PFSK-1 (cell line): ENCODE results near the gene NTM.

Source experiments
- FOXP2 ChIP-seq: optimal IDR thresholded peaks from 2 replicates; pipeline ENCODE3; 2011; ENCODE audit warnings: borderline replicate concordance, control low read depth, inconsistent platforms; ENCODE audit not compliant: insufficient read depth; ENCODE audit errors: extremely low read length, extremely low read depth
- POLR2AphosphoS5 ChIP-seq: IDR thresholded peaks from 2 replicates; pipeline ENCODE4 v1.6.1; 2012; ENCODE audit warnings: low read depth, mild to moderate bottlenecking, control low read depth, low read length, moderate library complexity
- SIN3A ChIP-seq: IDR thresholded peaks from 2 replicates; pipeline ENCODE4 v1.6.1; 2012; ENCODE audit warnings: mild to moderate bottlenecking, low read length, moderate library complexity, borderline replicate concordance; ENCODE audit not compliant: insufficient read depth
- TAF1 ChIP-seq: IDR thresholded peaks from 2 replicates; pipeline ENCODE4 v1.6.1; 2012; ENCODE audit warnings: low read length, control low read depth, borderline replicate concordance; ENCODE audit not compliant: insufficient read depth
- TF ChIP-seq, protein P1 (sequence below), 2 experiments: IDR thresholded peaks; 2 replicates each; pipeline versions ENCODE4 v1.6.1 to v1.8.0; 2011 to 2012; ENCODE audit warnings: low read depth in 2 of 2, low read length in 2 of 2, control low read depth in 1 of 2, inconsistent platforms in 1 of 2, mild to moderate bottlenecking in 1 of 2, moderate library complexity in 1 of 2; ENCODE audit not compliant: insufficient read depth in 1 of 2

Gene NTM

DNA sequence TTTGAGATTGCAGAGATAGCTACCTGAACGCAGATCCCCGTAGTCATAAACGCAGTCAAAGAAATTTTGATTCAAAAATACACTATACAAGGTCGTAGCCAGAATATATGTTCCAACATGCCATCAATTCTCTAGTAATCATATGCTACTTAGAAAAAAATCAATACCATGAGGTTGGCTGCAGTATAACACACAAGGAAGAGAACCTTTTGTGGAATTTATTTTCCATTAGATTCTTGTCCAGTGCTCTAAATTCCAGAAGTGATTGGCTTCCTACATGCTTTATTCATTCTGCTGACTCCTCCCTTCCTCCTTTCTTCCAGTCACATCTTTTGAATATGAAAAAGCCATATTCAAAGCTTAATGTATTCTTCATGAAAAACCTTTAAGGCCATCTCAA lies 189.9 kb downstream of the NTM start:
- TF ChIP-seq TAF1 = no peak
- no peak for TF ChIP-seq POLR2AphosphoS5

DNA sequence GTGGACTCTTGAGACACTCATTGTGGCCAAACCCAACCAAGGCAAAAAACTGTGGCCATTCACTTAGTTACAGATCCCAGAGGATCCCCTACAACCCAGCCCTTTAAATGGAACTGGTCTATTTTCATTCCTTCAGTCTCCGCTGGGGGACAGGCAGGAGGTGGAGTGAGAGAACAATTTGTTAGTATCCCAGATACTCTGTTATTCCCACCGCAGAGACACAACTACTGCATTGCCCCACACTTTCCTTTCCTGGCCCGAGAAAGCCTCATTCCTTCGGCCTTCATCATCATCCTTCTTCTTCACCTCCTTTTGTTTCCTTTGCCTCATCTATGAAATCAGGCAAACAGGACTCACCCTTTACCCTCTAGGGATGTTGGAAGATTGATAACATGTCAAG lies 191.1 kb downstream of the NTM start:
- TF ChIP-seq TAF1 (no peak), SIN3A (no peak), POLR2AphosphoS5 (no peak), FOXP2 (no peak)
- TF ChIP-seq, protein P1, sequence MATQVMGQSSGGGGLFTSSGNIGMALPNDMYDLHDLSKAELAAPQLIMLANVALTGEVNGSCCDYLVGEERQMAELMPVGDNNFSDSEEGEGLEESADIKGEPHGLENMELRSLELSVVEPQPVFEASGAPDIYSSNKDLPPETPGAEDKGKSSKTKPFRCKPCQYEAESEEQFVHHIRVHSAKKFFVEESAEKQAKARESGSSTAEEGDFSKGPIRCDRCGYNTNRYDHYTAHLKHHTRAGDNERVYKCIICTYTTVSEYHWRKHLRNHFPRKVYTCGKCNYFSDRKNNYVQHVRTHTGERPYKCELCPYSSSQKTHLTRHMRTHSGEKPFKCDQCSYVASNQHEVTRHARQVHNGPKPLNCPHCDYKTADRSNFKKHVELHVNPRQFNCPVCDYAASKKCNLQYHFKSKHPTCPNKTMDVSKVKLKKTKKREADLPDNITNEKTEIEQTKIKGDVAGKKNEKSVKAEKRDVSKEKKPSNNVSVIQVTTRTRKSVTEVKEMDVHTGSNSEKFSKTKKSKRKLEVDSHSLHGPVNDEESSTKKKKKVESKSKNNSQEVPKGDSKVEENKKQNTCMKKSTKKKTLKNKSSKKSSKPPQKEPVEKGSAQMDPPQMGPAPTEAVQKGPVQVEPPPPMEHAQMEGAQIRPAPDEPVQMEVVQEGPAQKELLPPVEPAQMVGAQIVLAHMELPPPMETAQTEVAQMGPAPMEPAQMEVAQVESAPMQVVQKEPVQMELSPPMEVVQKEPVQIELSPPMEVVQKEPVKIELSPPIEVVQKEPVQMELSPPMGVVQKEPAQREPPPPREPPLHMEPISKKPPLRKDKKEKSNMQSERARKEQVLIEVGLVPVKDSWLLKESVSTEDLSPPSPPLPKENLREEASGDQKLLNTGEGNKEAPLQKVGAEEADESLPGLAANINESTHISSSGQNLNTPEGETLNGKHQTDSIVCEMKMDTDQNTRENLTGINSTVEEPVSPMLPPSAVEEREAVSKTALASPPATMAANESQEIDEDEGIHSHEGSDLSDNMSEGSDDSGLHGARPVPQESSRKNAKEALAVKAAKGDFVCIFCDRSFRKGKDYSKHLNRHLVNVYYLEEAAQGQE (IDR thresholded peaks at IDR 0.05; ENCODE audit: insufficient read depth in 1 of 2, low read depth in 2 of 2, low read length in 2 of 2) = no peak

- no peak for TF ChIP-seq POLR2AphosphoS5
- TF ChIP-seq SIN3A = no peak
- no peak for TF ChIP-seq FOXP2
- TF ChIP-seq, protein P1 (IDR thresholded peaks at IDR 0.05; ENCODE audit: insufficient read depth in 1 of 2, low read depth in 2 of 2, low read length in 2 of 2) = no peak
- TF ChIP-seq TAF1 = no peak
Measured at GRCh38 chr11:131561972-131562371, 191.6 kb downstream of the NTM start.

GRCh38 chr11:131568318-131568717 lies 197.9 kb downstream of the NTM start:
- TF ChIP-seq SIN3A (no peak), FOXP2 (no peak), TAF1 (no peak), POLR2AphosphoS5 (no peak)
- TF ChIP-seq, protein P1 (IDR thresholded peaks at IDR 0.05; ENCODE audit: insufficient read depth in 1 of 2, low read depth in 2 of 2, low read length in 2 of 2) = no peak

DNA sequence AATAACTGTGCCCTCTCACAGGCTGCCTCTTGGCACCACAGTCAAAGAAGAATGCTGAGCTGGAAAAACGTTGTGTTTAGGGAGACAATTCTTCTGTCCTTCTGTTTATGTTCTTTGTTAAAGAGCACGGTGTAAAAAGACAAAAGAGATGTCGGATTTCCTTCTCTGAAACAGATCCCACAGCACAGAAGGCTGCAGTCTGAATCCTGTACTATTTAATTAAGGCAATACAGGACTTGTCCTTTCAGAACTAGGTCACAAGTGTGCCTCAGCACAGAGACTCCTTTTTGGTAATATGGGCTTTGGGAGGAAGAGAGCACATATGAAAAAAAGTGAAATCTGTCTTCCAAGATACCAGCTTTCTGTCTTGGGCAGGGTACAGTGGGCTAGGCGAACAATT lies 201.2 kb downstream of the NTM start:
- TF ChIP-seq POLR2AphosphoS5 (no peak), TAF1 (no peak), SIN3A (no peak), FOXP2 (no peak)
- TF ChIP-seq, protein P1 (IDR thresholded peaks at IDR 0.05; ENCODE audit: insufficient read depth in 1 of 2, low read depth in 2 of 2, low read length in 2 of 2) = no peak
